ENCODE data around the gene UBD. TPM values are rescaled to one million over a fixed set of nuclear protein-coding genes. Genes with fewer than 3 reads are reported as not detected.

Gene UBD
- total RNA-seq, 1 experiment from 2014 or later = not detected

DNA sequence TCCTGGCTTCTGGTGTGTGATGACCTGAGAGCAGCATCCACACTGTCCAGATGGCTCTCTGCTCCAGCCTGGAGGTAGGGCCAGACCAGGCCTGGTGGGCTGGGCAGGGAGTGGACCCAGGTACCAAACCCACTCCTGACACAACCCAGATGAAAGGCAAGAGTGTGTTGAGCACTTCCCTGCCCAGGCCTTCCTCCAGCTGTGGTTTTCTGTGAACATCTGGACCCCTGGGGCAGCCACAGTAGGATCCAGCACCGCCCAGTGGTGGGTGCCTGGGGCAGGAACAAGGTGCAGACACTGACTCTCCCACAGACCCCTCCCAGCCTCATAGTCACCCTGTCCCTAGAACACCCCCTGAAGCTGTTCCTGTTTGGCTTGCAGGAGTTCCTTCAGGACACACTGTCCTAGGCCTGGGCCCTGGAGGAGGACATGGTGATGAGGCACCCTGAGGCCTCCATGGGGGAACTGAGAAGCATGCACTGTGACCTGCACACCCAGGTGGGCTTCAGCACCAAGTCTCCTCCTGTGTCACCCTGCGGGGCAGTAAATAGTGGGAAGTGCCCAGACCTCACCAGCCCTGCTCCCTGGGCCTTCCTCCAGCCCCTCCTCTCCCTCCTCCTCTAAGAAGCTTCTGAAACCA is 28.7 kb downstream of the UBD start:
- no peak overlapping the region for H3K18ac ChIP-seq (ENCODE audit: insufficient read length, low read depth, low read length)
- DNase-seq = no peak
- no peak overlapping the region for H4K8ac ChIP-seq (replicated peaks; ENCODE audit: insufficient read length, low read depth, low read length)
- H4K5ac ChIP-seq (ENCODE audit: insufficient read length, low read depth, low read length) = no peak overlapping the region
- no peak overlapping the region for H3K27ac ChIP-seq (ENCODE audit: insufficient read length, low read depth, low read length)
- no peak overlapping the region for H2BK120ac ChIP-seq (ENCODE audit: low read depth, low read length, poor library complexity, severe bottlenecking)
- H2BK5ac ChIP-seq (ENCODE audit: insufficient read length, low read length) = no peak overlapping the region
- H3K4me1 ChIP-seq (ENCODE audit: insufficient read depth, low read length) = 0 out of 2 replicates have a peak, but pooled peaks cover 2% of the 10 kb centered on the region
- H3K14ac ChIP-seq (ENCODE audit: insufficient read depth, low read length) = no peak overlapping the region
- no peak overlapping the region for H3T11ph ChIP-seq (ENCODE audit: low read length)
- no peak overlapping the region for H3K9ac ChIP-seq (ENCODE audit: extremely low read depth, insufficient read length, low read length)
- no peaks in the 10 kb centered on the region for H3K27me3 ChIP-seq (ENCODE audit: insufficient read depth, low read length)
- H2AK5ac ChIP-seq (ENCODE audit: insufficient read length, low read length) = no peak overlapping the region
- no peak overlapping the region for H3K23ac ChIP-seq (ENCODE audit: insufficient read length, low read depth, low read length)
- H4K20me1 ChIP-seq (ENCODE audit: control insufficient read depth, insufficient read depth, insufficient read length) = no peaks in the 10 kb centered on the region
- no peaks in the 10 kb centered on the region for H3K79me1 ChIP-seq (ENCODE audit: insufficient read depth, low read depth, low read length, poor library complexity, severe bottlenecking)
- no peak overlapping the region for H3K4me2 ChIP-seq (ENCODE audit: insufficient read depth, insufficient read length, low read length)
- peaks cover 0 to 2% (median 0%) of the 10 kb centered on the region in 3 experiments; a peak in 2 of 7 replicates for H3K36me3 Mint-ChIP-seq (ENCODE audit: insufficient read depth in 1 of 3, low read depth in 3 of 3)
- no peak overlapping the region for H3K56ac ChIP-seq (ENCODE audit: insufficient read length, low read depth, low read length)
- no peak for TF ChIP-seq CTCF (conservative IDR thresholded peaks at IDR 0.05)
- peaks cover 4% of the 10 kb centered on the region in 2 experiments for H3K4me1 Mint-ChIP-seq
- H3K4ac ChIP-seq (ENCODE audit: low read depth, low read length) = no peak overlapping the region
- no CpG with 5 or more reads among the region's 2 CpGs for WGBS (ENCODE audit: extremely low coverage, insufficient read length, low lambda C conversion rate)
- no peak overlapping the region for H3K4me3 Mint-ChIP-seq
- no peaks in the 10 kb centered on the region for H3K79me2 ChIP-seq (ENCODE audit: insufficient read depth, low read length)
- H3K27ac Mint-ChIP-seq = peak overlapping the region in 1 of 3 experiments; percentile 18; a peak in 1 of 7 replicates
- no peak overlapping the region for H2BK12ac ChIP-seq (ENCODE audit: insufficient read length, low read depth, low read length)
- H3K23me2 ChIP-seq (ENCODE audit: insufficient read length, low read depth, low read length, poor library complexity, severe bottlenecking) = no peaks in the 10 kb centered on the region
- H3K9me3 ChIP-seq (ENCODE audit: control insufficient read depth, low read depth, low read length) = no peaks in the 10 kb centered on the region
- no peak overlapping the region for H2AFZ ChIP-seq (ENCODE audit: low read length)
- H3K27me3 Mint-ChIP-seq (ENCODE audit: low read depth) = peaks cover 2% of the 10 kb centered on the region; the same call in 1 of the 2 replicates
- no peaks in the 10 kb centered on the region; a peak in 1 of 5 replicates for H3K9me3 Mint-ChIP-seq
- H4K91ac ChIP-seq (ENCODE audit: insufficient read length, low read depth, low read length) = no peak overlapping the region
- H2BK20ac ChIP-seq (ENCODE audit: low read depth, low read length, poor library complexity, severe bottlenecking) = no peak overlapping the region
- no peak overlapping the region for H2BK15ac ChIP-seq (ENCODE audit: low read depth, low read length)

All from H9 (cell line).